Glomerular endothelial cell (primary cell): Measurements from ENCODE around the gene GALNT11. TPM values are rescaled to one million over a fixed set of nuclear protein-coding genes. Genes with fewer than 3 reads are reported as not detected.
"Not testable (repeated sequence)": the region's sequence is repeated elsewhere in the genome, so short reads cannot be mapped to it uniquely, and the experiment has no call there.

Source experiments
- DNase-seq: peaks from one replicate; pipeline ENCODE4 v3.0.0-alpha.2; 2011; ENCODE audit warnings: low read depth, low spot score; ENCODE audit errors: extremely low read depth
- total RNA-seq: library from RNA; depleted of rRNA; stranded (reverse); fragments of >200 nt; gene quantifications from 2 replicates; pipeline ENCODE4 v1.2.3, GENCODE V29; 2015

GALNT11 gene
- total RNA-seq, 1 donor from 2014 or later, result 52.6 TPM

DNA sequence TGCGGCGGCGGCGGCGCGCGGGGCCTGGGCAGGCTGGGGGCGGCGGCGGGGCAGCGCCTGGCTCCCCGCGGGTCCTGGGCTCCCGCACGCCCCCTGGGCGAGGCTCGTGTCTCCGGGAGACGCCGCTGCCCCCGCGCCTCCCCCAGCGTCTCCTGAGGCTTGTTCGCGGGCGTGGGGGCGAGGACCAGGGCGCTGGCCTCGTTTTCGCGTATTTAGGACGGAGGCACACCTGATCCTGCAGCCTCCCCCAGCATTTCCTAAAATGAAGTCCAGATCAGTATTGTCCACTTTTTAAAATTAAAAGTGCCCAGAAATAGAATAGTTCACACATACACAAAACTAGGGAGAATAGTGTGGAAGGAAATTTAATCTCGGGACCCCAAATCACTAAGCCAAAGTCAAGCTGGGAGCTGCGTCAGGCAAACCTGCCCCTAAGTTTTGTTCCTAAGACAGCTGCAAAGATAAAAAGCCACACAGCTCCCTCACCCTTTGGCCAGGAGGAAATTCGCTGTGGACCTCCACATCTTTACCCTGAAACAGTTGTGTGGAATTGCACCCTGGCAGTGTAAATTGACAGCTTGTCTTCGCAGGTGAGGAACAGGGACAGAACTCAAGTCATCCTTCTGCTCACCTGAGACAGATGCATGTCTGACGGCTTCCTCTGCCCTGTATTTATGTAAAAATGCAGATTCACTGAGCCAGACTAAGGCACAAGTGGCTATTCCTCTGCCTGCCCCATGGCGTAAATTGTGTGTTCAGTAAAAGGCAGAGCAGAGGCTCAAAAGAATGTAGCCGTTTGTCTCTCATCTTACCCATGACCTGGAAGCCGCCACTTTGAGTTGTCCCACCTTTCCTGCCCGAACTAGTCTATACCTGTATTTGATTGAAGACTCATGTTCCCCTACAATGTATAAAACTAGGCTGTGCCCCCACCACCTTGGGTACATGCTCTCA lies 740 bp downstream of the GALNT11 start:
- DNase-seq, result no peak

DNA sequence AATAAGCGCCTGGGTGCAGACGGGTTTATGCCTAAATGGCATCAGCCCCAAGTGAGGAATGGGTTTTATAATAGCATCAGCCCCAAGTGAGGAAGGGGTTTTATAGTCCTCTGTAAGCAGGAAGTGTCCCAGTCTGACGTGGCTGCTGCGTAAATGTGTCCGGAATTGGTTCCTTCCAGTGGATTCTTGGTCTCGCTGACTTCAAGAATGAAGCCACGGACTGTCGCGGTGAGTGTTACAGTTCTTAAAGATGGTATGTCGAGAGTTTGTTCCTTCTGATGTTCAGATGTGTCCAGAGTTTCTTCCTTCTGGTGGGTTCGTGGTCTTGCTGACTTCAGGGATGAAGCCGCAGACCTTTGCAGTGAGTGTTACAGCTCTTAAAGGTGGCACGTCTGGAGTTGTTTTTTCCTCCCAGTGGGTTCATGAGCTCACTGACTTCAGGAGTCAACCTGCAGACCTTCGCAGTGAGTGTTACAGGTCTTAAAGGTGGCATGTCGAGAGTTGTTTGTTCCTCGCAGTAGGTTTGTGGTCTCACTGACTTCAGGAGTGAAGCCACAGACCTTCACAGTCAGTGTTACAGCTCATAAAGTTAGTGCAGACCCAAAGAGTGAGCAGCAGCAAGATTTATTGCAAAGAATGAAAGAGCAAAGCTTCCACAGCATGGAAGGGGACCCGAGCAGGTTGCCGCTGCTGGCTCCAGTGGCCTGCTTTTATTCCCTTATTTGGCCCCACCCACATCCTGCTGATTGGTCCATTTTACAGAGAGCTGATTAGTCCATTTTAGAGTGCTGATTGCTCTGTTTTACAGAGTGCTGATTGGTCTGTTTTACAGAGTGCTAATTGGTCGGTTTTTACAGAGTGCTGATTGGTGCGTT lies 2.3 kb downstream of the GALNT11 start:
- DNase-seq, result not testable (repeated sequence)

DNA sequence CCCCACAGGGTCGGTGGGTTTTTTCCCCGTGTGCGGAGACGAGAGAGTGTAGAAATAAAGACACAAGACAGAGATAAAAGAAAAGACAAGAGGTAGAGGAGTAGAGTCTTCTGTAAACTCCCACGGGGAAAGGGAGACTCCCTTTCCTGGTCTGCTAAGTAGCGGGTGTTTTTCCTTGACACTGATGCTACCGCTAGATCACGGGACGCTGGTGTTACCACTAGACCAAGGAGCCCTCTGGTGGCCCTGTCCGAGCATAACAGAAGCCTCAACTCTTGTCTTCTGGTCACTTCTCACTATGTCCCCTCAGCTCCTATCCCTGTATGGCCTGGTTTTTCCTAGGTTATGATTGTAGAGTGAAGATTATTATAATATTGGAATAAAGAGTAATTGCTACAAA lies 4.6 kb downstream of the GALNT11 start:
- DNase-seq, result not testable (repeated sequence)

DNA sequence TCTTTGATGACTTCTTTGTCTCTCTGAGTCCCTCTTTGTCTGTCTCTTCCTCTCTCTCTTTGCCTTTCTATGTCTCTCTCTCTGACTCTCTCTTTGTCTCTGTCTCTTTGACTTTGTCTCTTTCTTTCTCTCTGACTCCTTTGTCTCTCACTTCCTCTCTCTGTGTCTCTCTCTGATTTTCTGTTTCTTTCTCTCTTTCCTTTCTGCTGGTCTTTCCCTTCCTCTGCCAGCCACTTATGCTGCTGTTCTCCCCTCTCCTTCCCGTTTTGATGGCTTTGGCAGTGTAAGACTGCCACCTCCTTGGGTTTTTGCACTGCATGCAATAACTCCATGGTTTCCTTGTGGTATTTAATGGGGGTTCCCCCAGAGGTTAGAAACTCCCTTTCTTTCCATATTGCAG lies 5.2 kb downstream of the GALNT11 start:
- DNase-seq, result not testable (repeated sequence)

DNA sequence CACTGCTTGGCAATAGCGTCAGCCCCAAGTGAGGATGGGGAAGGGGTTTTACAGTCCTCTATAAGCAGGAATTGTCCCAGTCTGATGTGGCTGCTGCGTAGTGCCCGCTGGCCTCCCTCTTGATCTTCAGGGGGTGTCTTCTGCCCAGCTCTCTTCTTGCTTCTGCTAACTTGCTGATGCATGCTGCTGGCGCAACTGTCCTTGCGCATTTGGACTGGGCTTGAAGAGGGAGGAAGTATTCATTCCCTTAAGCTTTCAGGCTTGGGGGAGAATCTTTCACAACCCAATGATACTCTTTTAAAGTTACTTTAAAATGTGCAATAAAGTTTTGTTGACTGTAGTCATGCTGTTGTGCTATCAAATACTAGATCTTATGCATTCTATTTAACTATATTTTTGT lies 10.3 kb downstream of the GALNT11 start:
- no peak for DNase-seq

DNA sequence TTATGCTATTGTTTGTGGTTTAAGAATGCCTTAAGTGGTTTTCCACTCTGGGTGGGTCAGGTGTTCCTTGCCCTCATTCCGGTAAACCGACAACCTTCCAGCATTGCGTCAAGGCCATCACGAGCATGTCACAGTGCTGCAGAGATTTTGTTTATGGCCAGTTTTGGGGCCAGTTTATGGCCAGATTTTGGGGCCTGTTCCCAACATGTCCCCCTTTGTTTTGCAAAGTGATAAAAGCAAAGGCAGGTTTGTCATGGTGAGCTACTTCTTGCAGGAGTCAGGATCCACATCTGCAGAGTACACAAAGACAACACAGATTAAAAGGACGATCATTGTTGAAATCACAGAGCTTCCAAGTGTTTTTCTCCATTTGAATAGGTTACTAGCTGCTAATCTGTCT lies 12.9 kb downstream of the GALNT11 start:
- not testable (repeated sequence) for DNase-seq

DNA sequence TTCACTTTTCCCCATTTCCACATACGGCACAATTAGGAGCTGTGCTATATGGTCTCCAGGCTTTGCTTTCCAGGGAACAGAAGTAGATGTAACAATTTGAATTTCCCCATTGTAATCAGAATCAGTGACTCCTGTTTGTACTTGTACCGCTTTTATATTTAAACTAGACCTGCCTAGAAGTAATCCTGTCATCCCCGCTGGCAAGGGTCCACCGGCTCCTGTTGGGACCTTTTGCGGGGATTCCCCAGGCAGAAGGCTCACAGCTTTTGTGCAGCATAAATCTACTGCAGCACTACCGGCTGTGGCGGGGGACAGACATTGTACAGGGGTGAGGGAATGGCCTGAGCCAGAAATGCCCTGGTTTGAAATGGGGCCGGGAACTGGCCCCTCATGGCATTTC lies 17.6 kb downstream of the GALNT11 start:
- not testable (repeated sequence) for DNase-seq

DNA sequence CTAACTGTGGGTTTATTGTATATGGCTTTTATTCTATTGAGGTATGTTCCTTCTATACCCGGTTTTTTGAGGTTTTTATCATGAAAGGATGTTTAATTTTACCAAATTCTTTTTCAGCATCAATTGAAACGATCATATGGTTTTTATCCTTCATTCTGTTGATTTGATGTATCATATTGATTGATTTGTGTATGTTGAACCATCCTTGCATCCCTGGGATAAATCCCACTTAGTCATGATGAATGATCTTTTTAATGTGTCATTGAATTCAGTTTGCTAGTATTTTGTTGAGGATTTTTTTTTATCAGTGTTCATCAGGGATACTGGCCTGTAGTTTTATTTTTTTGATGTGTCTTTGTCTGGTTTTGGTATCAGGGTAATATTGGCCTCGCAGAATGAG lies 19.4 kb downstream of the GALNT11 start:
- not testable (repeated sequence) for DNase-seq

DNA sequence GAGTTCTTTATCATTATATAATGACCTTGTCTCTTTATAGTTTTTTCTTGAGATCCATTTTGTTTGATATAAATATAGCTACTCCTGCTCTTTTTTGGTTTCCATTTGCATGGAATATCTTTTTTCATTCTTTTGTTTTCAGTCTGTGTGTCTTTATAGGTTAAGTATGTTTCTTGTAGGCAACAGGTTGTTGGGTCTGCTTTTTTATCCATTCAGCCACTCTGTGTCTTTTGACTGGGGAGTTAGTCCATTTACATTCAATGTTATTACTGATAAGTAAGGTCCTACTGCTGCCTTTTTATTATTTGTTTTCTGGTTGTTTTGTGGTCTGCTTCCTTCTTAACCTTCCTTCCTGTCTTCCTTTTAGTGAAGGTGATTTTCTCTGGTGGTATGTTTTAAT lies 21.1 kb downstream of the GALNT11 start:
- DNase-seq, result no peak

DNA sequence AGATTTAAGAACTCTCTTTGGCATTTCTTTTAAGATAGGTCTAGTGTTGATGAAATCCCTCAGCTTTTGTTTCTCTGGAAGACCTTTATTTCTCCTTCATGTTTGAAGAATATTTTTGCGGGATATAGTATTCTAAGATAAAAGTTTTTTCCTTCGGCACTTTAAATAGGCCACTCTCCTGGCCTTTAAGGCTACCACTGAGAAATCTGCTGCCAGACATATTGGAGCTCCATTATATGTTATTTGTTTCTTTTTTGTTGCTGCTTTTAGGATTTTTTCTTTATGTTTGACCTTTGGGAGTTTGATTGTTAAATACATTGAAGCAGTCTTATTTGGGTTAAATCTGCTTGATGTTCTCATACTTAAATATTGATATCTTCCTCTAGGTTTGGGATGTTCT lies 22.6 kb downstream of the GALNT11 start:
- no peak for DNase-seq

DNA sequence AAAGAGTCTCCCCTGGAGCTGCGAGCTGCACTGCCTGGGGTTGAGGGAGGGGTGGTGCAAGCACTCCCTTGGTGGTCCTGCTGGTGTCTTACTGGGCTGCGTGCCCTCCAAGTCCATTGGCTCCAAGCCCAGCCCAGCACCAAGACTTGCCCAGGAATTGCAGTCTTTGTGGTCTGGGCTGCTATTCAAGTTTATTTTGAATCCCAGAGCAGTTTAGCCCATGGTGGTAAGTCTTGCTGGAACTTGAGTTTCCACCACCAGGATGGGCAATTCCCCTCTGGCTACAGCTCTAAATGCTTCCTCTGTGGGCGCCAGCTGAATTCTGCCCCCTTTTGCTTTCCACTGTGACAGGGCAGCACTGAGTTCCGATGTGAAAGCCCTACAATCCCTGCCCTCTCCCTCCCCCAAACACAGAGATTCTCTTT lies 25.1 kb downstream of the GALNT11 start:
- no peak for DNase-seq

DNA sequence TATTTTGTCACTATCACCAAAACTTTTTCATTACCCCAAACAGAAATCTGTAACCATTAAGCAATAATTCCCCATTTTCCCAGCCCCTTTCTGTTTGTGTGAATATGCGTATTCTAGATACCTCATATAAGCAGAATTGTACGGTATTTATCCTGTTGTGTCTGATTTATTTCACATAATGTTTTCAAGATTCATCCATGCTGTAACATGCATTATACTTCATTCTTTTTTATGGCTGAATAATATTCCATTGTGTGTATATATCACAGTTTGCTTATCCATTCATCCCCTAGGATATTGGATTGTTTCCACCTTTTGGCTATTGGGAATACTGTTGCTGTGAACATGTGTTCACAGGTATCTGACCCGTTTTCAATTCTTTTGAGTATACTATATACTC lies 26.5 kb downstream of the GALNT11 start:
- no peak for DNase-seq

DNA sequence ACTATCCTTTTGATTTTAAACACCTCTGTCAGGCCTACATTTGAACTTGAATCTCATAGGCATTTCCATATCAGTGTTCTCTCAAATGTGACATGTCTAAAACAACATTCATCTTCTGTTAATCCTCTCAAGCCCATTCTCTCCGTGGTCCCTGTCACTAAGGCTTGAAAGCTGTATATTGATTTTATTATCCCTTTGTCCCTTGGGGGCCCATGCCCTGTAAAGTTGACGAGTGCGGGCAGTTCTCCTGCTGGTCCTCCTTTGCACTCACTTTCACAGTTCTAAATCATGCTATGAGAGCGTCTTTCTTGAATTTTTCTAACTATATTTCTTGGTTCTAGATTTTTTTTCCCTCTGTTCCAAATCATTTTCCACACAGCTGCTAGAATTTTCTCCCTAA lies 27.3 kb downstream of the GALNT11 start:
- no peak for DNase-seq

DNA sequence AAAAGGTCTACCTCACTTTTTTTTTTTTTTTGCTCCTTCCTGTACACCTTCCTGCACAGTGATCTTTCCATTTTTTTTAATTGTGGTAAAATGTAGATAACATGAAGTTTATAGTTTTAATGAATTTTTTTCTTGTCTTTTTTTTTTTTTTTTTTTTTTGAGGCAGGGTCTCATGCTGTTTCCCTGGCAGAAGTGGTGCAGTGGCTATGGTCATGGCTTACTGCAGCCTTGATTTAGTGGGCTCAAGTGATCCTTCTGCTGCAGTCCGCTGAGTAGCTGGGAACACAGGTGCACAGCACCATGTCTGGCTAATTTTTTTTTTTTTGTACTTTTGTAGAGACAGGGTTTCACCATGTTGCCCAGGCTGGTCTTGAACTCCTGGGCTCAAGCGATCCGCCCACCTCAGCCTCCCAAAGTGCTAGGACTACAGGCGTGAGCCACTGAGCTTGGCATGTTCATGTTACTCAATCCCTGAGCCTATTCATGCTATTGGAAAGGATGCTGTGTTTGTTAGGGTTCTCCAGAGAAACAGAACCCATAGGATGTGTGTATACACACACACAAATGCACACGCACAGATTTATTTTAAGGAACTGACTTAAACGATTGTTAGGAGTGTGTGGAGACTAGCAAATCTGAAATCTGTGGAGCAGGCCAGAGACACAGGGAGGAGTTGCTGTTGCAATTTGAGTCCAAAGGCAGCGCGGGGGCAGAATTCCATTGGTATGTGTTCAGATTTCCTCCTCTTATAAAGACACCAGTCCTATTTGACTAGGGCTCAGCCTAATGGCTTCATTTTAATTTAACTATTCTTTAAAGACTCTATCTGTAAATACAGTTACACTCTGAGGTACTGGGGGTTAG lies 29.1 kb downstream of the GALNT11 start:
- no peak for DNase-seq

DNA sequence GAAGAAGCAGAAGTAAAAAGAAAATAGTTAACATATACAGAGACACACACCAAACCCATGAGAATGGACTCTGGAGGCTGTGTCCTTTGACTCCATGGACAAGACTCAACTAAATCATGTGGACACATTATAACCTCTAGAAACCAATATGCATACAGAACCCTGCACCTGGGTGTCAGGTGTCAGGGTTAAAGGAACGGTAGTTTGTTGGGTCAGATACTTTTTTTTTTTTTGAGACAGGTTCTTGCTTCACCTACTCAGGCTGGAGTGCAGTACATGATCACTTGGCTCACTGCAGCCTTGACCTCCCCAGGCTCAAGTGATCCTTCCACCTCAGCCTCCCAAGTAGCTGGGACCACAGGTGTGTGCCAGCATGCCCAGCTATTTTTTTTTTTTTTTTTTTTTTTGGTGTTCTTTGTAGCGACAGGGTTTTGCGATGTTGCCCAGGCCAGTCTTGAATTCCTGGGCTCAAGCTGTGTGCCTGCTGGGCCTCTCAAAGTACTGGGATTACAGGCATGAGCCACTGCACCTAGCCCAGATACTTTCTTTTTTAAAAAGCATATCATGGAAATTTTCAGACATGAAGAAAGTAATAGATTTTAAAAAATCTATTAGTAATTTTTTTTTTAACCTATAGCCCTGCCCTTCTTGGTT lies 31.3 kb downstream of the GALNT11 start:
- no peak for DNase-seq

DNA sequence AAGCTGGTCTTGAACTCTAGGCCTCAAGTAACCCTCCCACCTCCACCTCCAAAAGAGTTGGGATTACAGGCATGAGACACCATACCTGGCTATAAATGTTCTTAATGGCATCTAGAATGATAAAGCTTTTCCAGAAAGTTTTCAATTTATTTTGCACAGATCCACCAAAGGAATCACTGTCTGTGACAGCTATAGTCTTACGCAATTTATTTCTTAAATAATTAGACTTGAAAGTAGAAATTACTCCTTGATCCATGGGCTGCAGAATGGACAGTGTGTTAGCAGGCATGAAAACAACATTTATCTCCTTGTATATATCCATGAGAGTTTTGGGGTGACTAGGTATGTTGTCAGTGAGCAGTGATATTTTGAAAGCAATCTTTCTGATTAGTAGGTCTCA lies 33.8 kb downstream of the GALNT11 start:
- no peak for DNase-seq

DNA sequence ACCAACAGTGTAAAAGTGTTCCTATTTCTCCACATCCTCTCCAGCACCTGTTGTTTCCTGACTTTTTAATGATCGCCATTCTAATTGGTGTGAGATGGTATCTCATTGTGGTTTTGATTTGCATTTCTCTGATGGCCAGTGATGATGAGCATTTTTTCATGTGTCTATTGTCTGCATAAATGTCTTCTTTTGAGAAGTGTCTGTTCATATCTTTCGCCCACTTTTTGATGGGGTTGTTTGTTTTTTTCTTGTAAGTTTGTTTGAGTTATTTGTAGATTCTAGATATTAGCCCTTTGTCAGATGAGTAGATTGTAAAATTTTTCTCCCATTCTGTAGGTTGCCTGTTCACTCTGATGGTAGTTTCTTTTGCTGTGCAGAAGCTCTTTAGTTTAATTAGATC lies 35.6 kb downstream of the GALNT11 start:
- not testable (repeated sequence) for DNase-seq

DNA sequence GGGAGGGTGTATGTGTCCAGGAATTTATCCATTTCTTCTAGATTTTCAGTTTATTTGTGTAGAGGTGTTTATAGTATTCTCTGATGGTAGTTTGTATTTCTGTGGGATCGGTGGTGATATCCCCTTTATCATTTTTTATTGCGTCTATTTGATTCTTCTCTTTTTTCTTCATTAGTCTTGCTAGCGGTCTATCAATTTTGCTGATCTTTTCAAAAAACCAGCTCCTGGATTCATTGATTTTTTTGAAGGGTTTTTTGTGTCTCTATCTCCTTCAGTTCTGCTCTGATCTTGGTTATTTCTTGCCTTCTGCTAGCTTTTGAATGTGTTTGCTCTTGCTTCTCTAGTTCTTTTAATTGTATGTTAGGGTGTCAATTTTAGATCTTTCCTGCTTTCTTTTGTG lies 37.7 kb downstream of the GALNT11 start:
- not testable (repeated sequence) for DNase-seq

DNA sequence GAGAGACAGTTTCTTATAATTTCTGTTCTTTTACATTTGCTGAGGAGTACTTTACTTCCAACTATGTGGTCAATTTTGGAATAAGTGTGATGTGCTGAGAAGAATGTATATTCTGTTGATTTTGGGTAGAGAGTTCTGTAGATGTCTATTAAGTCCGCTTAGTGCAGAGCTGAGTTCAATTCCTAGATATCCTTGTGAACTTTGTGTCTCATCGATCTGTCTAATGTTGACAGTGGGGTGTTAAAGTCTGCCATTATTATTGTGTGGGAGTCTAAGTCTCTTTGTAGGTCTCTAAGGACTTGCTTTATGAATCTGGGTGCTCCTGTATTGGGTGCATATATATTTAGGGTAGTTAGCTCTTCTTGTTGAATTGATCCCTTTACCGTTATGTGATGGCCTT lies 38.3 kb downstream of the GALNT11 start:
- not testable (repeated sequence) for DNase-seq

DNA sequence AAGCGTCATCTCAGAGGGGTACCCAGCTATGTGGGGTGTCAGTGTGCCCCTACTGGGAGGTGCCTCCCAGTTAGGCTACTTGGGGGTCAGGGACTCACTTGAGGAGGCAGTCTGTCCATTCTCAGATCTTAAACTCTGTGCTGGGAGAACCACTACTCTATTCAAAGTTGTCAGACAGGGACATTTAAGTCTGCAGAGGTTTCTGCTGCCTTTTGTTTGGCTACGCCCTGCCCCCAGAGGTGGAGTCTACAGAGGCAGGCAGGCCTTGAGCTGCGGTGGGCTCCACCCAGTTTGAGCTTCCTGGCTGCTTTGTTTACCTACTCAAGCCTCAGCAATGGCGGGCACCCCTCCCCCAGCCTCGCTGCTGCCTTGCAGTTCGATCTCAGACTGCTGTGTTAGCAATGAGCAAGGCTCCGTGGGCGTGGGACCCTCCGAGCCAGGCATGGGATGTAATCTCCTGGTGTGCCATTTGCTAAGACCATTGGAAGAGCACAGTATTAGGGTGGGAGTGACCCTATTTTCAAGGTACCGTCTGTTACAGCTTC lies 40.4 kb downstream of the GALNT11 start:
- DNase-seq, result not testable (repeated sequence)
